NCI-H2029 treated with DMSO at 0.1 percent for 48 hours (cell line): ENCODE results near the gene PTPRO.
A peak's percentile ranks its signal among the peaks of the same experiment; 100 is the strongest.

Experiments used
- DNase-seq: peaks from one replicate; lab custom pipeline; 2025; lab: John Stamatoyannopoulos, UW

Gene PTPRO

DNA sequence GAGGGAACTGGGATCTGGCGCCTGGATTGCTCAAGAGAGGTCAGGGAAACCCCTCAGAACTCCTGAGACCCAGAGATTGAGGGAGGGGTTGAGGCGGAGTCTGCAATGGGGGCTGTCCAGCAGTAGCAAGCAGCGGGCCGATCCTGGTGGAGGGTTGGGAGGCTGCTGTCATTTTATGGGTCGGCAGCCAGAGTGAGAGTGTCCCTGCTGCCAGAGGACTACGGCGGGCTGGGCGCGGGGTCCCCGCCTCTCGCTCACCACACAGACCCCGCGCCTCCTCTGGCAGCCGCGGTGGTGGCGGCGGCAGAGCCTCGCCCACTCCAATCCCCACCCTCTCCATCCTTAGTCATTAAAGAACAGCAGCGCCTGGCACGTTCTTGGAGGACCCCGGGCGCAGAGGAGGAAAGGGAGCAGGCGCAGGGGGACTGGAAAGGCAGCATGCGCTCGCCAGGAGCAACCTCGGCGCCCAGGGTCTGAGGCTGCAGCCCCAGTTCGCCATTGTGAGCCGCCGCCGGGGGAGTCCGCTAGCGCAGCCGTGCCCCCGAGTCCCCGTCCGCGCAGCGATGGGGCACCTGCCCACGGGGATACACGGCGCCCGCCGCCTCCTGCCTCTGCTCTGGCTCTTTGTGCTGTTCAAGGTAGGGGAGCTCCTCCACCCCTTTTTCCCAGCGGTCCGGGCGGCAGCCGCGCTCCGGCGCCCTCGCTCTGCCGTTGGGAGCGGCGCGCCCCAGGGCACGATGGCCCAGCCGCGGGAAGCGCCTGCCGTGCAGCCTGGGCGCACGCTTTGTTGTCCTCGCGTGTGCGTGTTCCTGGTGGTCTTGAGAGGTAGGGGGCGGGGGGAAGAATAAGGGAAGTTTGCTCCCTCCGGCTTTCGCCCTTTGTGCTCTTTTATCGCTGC, at the start of gene PTPRO:
TSS of gene PTPRO (plus strand) at position 345 of the 898 bp plus-strand sequence.
- DNase-seq: no peak

DNA sequence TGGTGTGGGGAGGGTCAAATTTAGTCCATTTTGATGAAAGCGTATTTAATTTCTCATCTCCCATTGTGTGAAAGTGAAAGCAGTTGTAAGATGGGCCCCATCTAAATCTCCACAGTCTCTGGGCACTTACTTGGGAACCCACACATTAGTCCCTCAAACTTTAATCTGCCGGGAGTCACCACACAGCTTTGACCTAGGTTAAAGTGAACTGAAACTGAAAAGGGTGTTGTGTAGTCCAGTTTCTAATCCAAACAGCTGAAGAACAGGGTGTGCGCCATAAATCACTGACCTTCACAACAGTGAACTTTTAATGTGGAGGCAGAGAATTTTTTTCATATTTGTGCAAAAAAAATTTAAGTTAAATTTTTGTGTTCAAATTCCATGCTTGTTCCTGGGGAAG, 48.4 kb upstream of the PTPRO start:
- no peak for DNase-seq

DNA sequence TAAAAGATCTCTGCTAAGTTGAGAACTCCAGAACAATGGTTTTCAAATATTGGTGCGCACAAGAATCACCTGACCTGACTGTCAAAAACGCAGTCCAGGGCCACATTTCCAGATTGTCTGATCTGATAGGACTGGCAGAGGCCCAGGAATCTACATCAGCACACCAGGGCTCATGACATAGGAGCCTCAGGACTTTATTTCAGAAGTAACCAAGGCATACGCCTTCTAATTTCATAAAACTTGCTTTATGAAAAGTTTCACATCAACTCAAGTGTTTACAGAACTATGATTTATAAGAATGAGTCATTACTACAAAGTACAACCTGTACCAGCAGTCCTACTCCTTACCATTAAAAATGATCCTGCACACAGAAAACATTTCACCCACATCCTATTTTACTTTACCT, 47.7 kb upstream of the PTPRO start:
- DNase-seq: no peak

DNA sequence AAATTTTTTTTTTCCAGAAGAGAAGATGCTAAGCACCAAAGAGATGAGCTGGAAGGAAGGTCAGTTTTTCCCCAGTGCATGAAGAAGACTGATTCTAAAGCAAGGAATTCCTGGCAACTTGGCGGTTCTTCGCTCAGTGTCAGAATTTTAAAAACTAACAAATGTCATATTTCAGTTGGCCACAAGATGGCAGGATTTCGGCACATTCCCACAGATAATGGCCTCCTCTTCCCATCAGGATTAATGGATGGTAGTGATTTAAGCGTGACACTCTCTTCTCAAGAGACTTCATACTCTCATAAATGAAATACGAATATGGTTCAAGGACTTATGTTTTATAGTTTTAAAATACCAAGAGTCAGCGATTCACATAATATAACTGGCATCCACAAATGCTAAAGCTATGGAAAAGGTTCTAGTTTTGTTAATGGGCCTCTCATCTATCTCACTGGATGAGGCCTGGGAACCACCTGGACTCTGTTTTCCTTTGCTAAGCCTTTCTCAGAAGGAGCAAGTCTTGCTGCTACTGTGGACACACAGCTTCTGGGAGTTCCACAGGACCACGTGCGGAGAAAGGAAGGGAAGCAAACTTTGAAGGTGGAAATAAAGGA, 46.1 kb upstream of the PTPRO start:
- DNase-seq: peak; percentile 46

DNA sequence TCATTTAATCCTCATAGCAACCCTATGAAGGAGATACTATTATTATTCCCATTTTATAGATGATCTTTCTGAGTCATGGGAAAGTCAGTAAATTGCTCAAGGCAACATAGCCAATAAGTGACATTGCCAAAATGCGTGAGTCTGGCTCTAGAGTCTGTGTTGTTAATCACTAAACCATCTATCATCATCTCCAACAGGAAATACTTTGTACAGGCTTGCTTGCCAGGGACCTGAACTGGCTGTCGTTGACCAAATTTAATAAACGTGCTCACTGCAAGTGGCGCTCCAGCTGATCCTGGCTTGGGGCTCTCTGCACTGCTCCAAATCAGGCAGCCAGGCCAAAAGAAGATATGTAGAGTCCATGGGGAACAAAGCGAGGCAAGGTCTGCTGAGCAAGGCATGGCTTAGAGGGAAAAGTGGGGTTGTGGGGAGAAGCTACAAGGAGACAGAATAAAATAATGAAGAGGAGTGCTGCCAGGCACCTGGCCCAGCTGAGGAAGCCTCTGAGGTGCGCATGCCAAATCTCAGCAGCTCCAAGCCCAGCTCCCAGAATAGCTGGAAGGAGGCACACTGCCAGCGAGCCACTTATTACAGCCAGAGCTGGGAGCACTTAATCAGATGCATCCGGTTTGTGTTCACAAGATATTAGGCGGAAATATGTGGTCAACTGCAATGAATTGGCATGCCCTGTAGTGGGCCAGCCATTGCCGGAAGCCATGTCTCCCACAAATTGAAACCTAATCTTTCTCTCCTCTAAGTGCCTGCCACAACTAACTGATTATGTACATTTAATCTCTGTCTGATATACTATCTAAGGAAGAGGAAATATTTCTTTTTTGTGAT, 43.3 kb upstream of the PTPRO start:
- peak; percentile 76 for DNase-seq

DNA sequence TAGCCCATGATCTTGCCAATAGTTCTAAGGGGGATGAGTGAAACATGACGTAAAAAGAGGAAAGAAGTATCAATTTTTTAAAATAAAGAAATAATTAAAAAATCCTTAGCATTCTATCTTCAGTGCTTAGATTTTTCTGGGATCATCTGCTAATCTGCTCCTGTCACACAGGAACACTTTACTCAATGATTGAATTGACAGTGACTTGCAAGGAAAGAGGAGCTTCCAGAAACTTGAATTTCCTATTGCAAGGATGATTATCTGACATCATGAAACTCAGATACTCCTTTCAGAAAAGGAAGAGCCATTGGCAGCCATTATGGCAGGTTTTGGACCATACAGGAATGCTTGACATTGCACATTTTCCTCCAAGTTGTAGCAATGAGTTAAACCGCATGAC, 41.4 kb upstream of the PTPRO start:
- no peak for DNase-seq

DNA sequence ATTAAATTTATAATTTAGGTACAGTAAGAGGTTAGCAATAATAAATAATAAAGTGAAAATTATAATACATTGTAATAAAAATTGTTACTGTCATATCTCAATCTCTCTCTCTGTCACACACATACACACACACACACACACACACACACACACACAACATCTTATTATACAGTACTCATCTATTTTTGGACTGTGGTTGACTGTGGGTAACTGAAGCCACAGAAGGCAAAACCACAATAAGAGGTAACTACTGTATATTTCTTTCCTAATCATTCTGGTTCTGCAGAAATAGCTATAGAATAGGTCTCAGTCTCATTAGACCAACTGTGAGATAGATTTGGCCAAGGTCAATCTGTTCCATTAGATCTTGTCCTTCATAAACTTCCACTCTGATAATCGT, 33.1 kb upstream of the PTPRO start:
- DNase-seq: no peak

DNA sequence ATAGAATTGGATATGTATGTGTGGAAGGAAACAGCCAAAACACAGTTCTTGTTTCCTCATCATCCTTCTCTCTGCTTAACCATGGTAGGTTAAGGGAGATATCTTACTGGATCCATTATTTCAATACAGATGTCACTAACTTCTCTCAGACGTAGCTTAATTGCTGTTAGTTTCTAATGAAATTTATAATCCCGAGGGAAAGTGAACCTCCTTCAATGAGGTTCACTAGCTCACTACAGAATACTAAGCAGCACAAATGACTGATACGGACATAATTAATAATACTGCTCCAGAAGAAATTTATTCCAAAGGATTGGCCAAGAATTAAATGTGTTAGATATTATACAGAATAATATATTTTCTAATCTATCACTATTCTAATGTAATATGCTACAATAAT, 28.6 kb upstream of the PTPRO start:
- DNase-seq: no peak

DNA sequence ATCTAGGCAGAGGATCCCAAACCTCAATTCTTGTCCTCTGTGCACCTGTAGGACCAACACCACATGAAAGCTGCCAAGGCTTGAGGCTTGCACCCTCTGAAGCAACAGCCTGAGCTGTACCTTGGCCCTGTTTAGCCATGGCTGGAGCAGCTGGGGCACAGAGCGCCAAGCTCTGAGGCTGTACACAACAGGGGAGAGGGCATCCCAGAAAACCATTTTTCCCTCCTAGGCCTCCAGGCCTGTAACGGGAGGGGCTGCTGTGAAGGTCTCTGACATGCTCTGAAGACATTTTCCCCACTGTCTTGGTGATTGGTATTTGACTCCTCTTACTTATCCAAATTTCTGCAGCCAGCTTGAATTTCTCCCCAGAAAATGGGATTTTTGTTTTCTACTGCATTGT, 22.4 kb upstream of the PTPRO start:
- no peak for DNase-seq

DNA sequence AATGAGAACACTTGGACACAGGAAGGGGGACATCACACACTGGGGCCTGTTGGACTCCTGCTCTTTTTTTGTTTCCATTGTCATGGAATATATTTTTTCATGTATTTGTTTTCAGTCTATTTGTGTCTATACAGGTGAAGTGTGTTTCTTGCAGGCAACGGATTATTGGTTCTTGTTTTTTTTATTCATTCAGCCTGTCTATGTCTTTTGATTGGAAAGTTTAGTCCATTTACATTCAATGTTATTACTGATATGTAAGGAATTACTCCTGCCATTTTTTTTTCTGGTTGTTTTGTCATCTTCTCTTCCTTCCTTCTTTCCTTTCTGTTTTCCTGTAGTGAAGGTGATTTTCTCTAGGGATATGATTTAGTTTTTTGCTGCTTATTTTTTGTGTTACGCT, 18.0 kb upstream of the PTPRO start:
- no peak for DNase-seq

DNA sequence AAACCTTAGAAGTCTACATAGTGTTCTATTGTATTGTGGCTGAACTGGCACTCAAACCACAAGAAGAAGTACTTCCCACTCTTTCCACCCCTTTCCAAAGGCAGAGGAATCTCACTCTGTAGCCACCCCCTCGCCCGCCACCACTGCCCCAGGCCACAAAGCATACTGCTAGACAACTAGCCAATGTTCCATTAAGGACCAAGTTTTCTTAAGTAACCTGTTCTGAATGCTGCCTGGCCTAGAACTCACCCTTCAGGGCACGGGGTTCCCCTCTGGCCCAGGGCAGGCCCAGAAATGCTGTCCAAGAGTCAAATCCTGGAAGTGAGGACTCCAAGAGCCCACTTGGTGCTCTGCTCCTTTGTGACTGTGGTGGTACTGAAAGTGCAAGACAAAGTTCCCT, 15.7 kb upstream of the PTPRO start:
- no peak for DNase-seq

DNA sequence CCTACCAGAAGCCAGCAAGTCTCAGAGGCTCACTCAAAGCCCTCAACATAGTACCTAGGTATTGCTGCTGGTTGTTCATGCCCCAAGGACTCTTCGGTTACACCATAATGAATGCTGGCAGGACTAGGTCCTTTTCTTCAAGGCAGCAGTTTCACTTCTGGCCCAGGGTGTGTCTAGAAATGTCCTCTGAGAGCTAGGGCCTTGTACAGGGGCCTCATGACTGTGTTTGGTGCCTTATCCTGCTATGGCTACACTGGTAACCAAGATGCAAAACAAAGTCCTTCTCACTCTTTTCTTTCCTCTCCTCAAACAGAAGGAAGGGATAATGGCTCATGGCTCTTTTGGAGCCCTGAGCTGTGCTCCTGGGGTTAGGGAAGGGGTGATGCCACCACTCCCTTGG, 15.2 kb upstream of the PTPRO start:
- no peak for DNase-seq

DNA sequence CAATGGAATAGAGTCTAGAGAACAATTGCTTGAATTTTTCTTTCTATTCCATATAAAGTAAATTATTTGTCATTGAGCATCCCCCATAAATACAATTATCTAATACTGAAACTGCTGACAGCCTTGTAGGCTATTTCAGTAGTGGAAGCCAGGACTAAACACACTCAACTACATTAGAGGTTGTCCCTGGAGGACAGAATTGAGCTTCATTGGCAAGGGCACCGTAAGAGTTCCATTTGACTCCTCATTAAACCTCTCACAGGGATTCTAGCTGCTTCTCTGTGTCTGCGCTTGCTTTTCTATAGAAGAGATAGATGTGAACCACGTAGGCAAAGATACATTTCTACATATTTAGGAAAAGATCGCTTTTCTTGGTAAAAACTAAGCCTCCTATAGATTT, 3.5 kb upstream of the PTPRO start:
- no peak for DNase-seq

DNA sequence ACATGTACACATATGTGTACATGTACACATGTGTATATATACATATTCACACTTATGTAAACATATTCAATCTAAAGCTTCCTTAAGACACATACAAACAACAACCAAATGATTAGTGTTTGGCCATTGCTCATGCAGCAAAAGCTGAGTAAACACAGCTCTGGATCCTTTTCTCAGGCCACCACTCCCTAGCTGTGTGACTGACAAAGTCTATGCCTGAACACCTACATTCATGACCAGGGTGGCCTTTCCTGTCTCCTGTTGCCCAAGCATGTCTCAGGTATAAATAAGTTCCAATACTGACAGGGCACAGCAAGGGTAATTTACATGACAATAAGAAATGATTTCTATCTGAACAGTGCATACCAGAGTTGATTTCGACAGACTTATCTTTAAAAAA, 1.4 kb upstream of the PTPRO start:
- no peak for DNase-seq

DNA sequence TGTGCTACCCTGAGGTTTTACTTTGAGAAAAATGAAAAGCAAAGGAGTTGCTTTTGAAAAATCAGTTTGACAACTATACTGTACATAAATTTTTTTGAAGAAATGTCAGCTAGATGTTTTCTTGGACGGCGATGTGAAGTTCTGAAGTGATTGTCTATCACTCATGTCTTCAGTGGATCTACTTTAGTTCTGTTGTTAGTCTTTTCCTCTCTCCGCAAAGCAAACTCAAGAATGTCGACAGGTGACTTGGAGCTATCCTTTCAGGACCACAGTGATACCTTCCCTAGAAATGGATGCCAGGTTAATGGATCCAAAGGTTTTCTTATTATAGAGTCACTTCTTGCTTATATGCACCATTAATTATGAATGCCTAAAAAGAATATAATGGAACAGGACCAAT, 1.2 kb downstream of the PTPRO start:
- DNase-seq: no peak

DNA sequence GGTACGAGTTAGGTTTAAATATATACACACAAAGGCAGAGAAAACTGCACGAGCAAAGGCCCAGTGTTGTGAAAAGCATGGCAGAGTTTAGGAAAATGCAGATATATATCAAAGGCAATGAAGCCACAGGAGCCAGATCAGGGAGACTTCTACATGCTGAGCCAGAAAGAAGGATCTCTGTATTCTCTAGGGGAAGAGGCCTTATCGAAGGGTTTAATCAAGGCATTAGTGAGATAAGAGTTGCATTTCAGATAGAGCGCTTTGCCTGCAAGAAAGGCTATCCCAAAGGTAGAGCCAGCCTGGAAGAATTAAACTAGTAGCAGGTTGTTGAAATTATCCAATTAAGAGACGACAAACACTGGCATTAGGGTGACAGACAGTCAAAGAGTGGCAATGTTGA, 7.6 kb downstream of the PTPRO start:
- no peak for DNase-seq

DNA sequence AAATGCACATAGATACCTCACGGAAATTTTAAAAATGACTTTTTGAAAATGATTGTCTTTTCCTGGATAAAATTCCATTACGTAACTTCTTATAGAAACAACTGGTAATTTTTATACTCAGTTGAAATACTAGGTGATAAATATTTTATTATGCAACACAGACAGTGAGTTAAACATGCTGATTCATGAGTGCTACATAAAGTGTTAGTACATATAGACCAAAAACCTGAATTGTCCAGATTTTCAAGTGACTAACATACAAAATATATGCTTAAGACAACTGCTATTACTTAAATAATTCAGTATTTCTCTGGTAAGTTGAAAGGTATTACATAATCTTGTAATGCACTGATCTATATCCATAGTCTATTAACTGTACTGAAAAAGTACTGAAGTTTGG, 11.9 kb downstream of the PTPRO start:
- DNase-seq: no peak

DNA sequence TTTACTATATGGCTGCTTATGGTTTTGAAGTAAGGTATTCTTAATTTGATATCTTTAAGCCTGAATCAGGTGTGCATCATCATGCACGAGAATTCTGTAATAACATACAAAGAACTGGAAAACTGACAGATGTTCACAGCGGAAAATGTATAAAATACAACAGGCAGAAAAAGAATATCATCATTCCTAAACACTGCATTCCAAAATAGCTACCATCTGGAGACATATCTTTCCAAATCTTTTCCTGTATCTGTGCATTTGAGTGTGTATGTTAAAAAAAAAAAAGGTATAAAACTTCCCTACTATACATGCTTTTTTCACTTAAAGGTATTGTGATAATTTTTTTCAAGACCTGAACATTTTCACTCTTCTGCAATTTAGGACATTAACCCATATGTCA, 13.7 kb downstream of the PTPRO start:
- DNase-seq: no peak

DNA sequence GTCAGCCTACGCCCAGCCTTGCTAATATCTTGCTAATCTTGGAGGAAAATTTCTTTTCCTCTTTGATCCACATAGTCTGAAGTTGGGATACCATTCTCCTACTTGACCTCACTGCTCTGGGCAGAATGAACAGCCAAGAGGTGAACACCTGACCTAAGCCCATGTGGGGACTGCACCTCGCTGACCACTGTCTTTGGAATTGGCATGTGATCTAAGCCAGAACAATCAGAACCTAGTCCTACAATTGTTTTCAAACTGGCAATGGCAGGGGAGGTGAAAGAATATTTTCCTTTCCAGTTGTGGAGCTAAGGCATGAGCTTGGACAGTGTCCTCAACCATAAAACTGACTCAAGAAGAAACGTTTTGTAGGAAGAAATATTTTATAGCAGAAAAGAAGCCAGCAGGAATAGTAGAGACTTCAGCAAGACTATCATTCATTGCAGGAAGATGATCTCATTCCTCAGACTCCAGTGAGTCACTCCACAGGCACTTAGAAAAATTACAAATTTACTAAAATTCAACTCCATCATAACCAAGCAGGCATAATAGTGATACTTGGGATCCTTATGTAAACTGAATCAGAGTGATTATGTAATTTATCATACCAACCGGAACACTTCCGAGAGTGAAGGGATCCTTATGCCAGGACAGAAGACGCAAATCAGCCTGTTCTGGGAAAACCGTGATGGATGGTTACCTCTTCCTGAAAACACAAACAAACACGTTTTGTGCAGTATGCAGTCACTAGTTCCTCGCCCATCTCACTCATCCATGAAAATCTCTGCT, 14.7 kb downstream of the PTPRO start:
- no peak for DNase-seq

DNA sequence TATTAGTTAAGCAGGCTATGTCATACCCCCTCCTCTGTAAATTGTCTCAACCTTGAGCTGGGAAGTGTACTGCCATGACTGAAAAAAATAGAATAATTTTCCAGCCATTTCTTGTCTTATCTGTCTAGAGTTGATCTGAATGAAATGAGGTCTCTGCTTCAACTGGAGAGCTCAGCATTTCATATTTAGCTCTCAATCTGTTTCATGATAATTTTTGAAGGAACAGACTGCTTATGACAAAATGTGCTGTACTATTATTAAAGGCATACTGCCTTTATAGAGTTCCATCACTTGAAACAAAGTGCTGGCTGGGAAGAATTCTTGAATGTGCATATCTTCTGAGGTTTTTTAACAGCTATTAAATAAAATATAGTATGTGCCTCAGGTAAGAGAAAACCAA, 19.1 kb downstream of the PTPRO start:
- no peak for DNase-seq

DNA sequence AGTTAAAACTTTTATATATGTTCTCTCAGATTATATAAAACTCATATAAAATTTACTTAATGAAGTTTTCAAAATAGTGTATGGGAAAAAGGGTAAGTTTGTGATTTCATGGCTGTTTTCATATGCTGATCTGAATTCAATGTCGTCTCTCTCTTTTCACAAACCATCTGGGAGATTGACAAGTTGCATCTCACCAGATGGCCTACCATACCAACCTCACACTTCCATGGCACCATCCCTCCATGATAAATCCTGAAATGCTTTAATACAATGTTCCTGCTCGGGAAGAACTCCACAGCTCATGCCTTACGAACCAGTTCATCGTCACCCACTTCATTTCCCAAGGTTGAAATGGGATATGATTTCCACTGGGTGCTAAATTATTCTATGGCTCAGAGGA, 22.3 kb downstream of the PTPRO start:
- DNase-seq: no peak

DNA sequence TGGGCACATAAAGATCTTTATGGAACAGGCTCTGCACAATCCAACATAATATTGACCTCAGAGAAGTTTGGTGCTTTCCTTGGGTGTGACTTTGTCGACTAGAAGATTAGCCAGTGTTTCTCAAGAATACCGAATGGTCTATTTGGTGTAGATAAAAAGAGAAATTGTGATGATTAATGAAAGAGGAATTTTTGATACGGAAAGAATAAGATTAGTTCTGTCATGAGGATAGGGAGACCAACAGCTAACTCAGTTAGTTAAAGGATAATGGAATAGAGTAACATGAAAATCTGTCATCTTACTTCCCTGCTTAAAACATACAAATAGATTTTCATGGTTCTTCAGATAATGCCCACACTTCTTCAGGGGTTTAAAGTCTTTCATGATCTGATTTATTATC, 24.2 kb downstream of the PTPRO start:
- DNase-seq: no peak
